Subcutaneous adipose tissue (tissue), 4 donors: ENCODE results near the gene DNM2. TPM values are rescaled to one million over a fixed set of nuclear protein-coding genes. Genes with fewer than 3 reads are reported as not detected.

ENCODE experiments used
- total RNA-seq, 4 donors: library from RNA; depleted of rRNA; stranded (reverse); fragments of >200 nt; gene quantifications; one replicate each; pipeline ENCODE4 v1.1.0, GENCODE V29; 2016
- TF ChIP-seq, protein P1 (sequence below): fragments of 450-650 bp; IDR thresholded peaks from one replicate; pipeline ENCODE4 v1.5.1; 2016; ENCODE audit warnings: low read depth, mild to moderate bottlenecking, control low read depth, antibody characterized with exemption, moderate library complexity

Gene DNM2
- total RNA-seq, 4 donors from 2014 or later, result 63.9 to 140 (median 91.5) TPM

DNA sequence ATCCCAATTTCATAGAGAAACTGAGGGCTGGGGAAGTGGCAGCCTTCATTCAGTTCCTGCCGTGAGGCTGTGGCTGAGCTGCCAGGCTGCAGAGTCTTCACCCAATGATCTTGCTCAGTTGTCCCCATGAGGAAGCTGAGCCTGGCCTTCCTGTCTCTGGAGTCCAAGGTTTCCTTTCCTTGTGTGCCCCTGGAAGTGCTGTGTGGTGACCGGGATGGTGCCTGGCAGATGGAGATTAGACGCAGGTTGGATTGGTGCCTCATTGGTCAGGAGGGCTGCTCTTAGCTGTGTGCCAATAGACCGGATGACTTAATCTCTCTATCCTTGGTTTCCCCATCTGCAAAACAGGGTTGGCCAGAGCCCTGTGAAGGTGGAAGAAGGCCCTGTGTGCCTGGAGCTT, 24.6 kb downstream of the DNM2 start:
- TF ChIP-seq, protein P1, sequence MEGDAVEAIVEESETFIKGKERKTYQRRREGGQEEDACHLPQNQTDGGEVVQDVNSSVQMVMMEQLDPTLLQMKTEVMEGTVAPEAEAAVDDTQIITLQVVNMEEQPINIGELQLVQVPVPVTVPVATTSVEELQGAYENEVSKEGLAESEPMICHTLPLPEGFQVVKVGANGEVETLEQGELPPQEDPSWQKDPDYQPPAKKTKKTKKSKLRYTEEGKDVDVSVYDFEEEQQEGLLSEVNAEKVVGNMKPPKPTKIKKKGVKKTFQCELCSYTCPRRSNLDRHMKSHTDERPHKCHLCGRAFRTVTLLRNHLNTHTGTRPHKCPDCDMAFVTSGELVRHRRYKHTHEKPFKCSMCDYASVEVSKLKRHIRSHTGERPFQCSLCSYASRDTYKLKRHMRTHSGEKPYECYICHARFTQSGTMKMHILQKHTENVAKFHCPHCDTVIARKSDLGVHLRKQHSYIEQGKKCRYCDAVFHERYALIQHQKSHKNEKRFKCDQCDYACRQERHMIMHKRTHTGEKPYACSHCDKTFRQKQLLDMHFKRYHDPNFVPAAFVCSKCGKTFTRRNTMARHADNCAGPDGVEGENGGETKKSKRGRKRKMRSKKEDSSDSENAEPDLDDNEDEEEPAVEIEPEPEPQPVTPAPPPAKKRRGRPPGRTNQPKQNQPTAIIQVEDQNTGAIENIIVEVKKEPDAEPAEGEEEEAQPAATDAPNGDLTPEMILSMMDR, result no peak

DNA sequence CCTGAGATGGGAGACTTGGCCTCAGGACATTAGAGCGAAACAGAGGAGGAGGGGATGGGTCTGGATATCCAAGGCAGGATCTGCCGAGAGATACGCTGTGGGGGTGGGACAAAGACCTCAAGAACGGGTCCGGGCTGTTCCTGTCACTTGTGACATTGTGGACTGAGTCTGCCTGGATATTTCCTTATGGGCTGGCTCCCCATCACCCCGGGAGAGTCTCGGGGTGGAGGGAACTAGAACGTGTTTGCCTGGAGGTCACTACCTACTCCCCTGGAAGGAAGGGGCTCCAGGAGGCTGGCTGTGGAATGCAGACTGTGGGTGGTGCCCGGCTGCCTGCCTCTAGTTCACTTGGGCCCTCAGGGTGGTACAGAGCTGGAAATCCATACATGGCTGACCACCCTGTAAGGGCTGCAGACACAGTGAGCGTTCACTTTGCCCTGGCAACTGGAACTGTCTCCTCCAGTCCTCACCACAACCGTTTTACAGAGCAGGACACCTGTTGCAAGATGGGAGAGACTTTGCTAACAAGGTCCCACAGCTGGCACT, 26.4 kb downstream of the DNM2 start:
- TF ChIP-seq, protein P1, result no peak

DNA sequence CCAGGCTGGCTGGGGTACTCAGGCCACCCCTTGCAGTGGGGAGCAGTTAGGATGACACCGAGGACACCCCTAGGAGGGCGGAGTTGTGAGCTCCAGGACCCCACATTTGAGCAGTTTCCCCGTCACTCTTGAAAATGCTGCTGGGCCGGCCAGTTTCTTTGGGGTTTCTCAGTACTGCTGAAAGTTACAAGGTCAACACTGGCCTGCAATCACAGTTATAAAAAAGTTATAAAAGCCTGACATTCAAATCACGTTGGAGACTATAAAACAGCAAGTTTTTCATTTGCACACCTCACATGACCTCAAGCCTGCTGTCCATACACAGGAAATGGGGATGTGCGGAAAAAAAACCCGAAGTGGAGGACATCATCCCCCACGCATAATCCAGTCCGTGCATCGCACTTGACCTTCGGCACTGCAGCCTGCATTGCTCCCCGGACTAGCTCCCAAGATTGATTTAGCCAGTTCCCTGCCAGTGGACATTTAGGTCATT, 27.0 kb downstream of the DNM2 start:
- TF ChIP-seq, protein P1, result no peak

DNA sequence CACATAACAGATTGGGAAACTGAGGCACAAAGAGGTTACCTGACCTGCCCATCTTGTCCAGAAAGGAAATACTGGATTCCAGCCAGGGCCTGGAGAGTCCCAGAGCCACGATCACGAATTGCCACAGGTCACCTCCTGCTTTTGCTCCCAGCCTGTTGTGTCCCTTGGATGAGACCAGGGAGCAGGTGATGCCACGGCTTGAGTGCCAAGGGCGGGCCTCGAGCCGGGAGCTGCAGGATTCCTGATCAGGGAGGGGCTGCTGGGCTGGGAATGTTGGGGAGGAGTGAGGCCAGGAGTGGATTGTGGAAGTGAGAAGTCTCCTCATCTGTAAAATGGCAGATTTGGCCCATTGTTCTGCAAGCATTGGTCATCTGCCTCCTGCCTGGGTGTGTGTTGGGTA, 29.4 kb downstream of the DNM2 start:
- TF ChIP-seq, protein P1, result no peak

DNA sequence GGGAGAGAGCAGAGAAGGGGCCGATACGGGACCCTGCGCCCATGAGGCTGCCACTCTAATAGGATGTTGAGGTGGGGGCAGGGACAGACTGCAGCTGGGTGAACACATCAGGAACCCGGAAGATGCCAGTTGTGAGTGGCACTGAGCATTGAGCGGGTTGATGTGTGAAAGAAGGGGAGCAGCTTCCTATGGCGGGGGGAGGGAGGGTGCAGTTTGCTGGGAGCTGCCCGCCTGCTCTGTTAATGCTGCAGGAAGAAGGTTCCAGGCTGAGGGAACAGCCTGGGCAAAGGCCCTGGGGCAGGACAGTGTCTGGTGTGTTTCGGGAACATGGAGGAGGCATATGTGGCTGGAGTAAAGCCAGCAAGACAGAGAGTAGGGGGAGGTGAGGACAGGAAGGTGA, 29.8 kb downstream of the DNM2 start:
- TF ChIP-seq, protein P1, result no peak

DNA sequence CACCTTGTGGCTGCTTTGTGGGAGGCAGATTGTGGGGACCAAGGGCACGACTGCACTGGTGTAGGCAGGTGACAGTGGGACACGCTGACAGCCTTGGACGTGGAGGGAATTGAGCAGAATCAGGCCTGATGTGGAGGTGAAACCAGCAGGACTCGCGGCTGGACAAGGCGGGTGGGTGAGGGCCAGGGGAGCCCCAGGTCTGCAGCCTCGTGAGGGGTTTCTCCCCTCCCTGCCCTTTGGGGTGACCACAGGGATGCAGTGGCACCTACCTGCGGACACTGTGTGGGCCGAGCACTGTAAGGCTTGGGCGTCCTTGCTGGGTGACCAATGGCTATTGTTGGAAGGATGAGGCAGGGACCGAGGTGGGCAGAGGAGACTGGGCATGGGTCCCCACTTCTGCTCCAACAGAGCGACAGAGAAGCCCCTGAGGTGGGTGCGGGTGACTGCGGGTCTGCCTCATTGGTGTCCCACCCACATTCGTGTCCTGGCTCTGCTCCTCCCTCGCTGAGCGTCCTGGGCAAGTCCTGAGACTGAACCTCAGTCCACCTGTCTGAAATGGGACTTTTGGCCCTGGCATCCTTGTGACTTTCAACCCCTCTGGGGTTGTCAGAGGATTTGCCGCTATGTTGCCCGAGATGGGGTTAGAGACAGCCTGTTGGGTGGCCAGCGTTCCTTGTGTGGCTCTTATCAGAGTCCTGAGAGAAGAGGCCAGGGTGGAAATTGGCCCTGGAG, 30.5 kb downstream of the DNM2 start:
- TF ChIP-seq, protein P1, result no peak

DNA sequence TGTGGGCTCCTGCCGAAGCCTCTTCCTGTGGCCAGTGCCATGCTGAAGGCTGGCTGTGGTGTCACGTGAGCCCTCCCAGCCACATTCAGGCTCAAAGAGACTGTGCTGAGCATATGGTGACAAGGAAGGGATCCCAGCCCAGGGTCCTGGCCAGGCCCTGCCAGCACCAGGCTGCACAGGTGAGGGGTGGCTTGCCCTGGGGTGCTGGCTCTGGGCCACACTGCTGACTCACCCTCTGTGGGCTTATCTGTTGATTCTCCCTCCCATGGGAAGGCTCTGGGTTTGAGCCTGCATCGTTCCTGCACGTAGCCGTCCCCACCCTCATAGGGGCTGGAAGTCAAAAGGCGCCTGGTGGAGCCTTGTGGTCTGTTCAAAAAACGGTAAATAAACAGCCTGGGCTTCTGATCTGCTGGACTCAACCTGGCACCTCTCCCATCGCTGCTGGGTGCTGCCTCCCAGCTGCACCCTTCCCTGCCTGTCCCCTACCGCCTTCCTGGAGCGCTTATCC, 31.1 kb downstream of the DNM2 start:
- TF ChIP-seq, protein P1, result no peak
